Activated effector memory CD4-positive, alpha-beta T cell treated with Interleukin-2 at 50 U/mL for 16 hours (primary cell): ENCODE measurements around the gene PIP5K1A.
"Not testable (repeated sequence)": the region's sequence is repeated elsewhere in the genome, so short reads cannot be mapped to it uniquely, and the experiment has no call there.

Experiments used
- DNase-seq: peaks from one replicate; pipeline ENCODE4 v3.0.0-alpha.2; 2020

Gene PIP5K1A

GRCh38 chr1:151193856-151194255, 4.5 kb upstream of the PIP5K1A start:
- no peak for DNase-seq

GRCh38 chr1:151194894-151195594, 3.3 kb upstream of the PIP5K1A start:
- not testable (repeated sequence) for DNase-seq

- no peak for DNase-seq
Measured at GRCh38 chr1:151196292-151196800, 2.0 kb upstream of the PIP5K1A start.

- DNase-seq = no peak
Measured at GRCh38 chr1:151197863-151198253, 494 bp upstream of the PIP5K1A start.

- no peak for DNase-seq
Measured at GRCh38 chr1:151199873-151200581, 1.7 kb downstream of the PIP5K1A start.

- not testable (repeated sequence) for DNase-seq
Measured at GRCh38 chr1:151205381-151205965, 7.1 kb downstream of the PIP5K1A start.

GRCh38 chr1:151210830-151211229, 12.5 kb downstream of the PIP5K1A start:
- DNase-seq = no peak

- DNase-seq = no peak
Measured at GRCh38 chr1:151211972-151212705, 13.8 kb downstream of the PIP5K1A start.

- DNase-seq = no peak
Measured at GRCh38 chr1:151213560-151213959, 15.2 kb downstream of the PIP5K1A start.

GRCh38 chr1:151221616-151222015, 23.3 kb downstream of the PIP5K1A start:
- DNase-seq = no peak

GRCh38 chr1:151222130-151222529, 23.8 kb downstream of the PIP5K1A start:
- no peak for DNase-seq

- no peak for DNase-seq
Measured at GRCh38 chr1:151235235-151235634, 36.9 kb downstream of the PIP5K1A start.

GRCh38 chr1:151237678-151238466, 39.5 kb downstream of the PIP5K1A start:
- DNase-seq = no peak

- DNase-seq = no peak
Measured at GRCh38 chr1:151238467-151238739, 40.1 kb downstream of the PIP5K1A start.

- no peak for DNase-seq
Measured at GRCh38 chr1:151242442-151242841, 44.1 kb downstream of the PIP5K1A start.

- DNase-seq = no peak
Measured at GRCh38 chr1:151243683-151244216, 45.4 kb downstream of the PIP5K1A start.

- no peak for DNase-seq
Measured at GRCh38 chr1:151246786-151247185, 48.4 kb downstream of the PIP5K1A start.

- DNase-seq = peak; percentile 30
Measured at GRCh38 chr1:151251656-151252470, 53.5 kb downstream of the PIP5K1A start.

GRCh38 chr1:151254217-151255213, 56.2 kb downstream of the PIP5K1A start, which contains the start of gene PSMD4:
Gene PSMD4 (plus strand): TSS chr1:151254734. CDS start chr1:151254783, 49 bp downstream.
- DNase-seq = peak; percentile 90

GRCh38 chr1:151255381-151255780, 57.0 kb downstream of the PIP5K1A start:
- DNase-seq = no peak
